Stimulated activated naive CD8-positive, alpha-beta T cell treated with anti-CD3 and anti-CD28 coated beads, Interleukin-15, Interleukin-2, amounts not matched to agents 100 ng/mL and 50 ng/mL, for 24 hours (primary cell): ENCODE results near the gene PCDH9.

ENCODE experiments used
- H3K27ac Mint-ChIP-seq: one replicate; pipeline ENCODE4 v1.8.0; 2021; ENCODE audit warnings: mild to moderate bottlenecking, mixed read lengths
- H3K27me3 Mint-ChIP-seq: one replicate; pipeline ENCODE4 v1.8.0; 2021; ENCODE audit warnings: mixed read lengths
- H3K36me3 Mint-ChIP-seq: one replicate; pipeline ENCODE4 v1.8.0; 2021; ENCODE audit warnings: low read depth, mixed read lengths
- H3K4me1 Mint-ChIP-seq: one replicate; pipeline ENCODE4 v1.8.0; 2021; ENCODE audit warnings: low read depth, mixed read lengths
- H3K4me3 Mint-ChIP-seq: one replicate; pipeline ENCODE4 v1.8.0; 2021; ENCODE audit warnings: mild to moderate bottlenecking, mixed read lengths
- H3K9me3 Mint-ChIP-seq: one replicate; pipeline ENCODE4 v1.8.0; 2021; ENCODE audit warnings: mixed read lengths

Gene PCDH9

GRCh38 chr13:66407128-66407527 lies 823.0 kb downstream of the PCDH9 start:
- Mint-ChIP-seq H3K4me3 (no peak overlapping the region), H3K27me3 (no peaks in the 10 kb centered on the region), H3K4me1 (no peaks in the 10 kb centered on the region), H3K27ac (no peak overlapping the region), H3K9me3 (no peaks in the 10 kb centered on the region), H3K36me3 (no peaks in the 10 kb centered on the region)

GRCh38 chr13:66405908-66406802 lies 824.0 kb downstream of the PCDH9 start:
- H3K27me3 Mint-ChIP-seq: no peaks in the 10 kb centered on the region
- H3K4me3 Mint-ChIP-seq: no peak overlapping the region
- no peaks in the 10 kb centered on the region for H3K4me1 Mint-ChIP-seq
- no peak overlapping the region for H3K27ac Mint-ChIP-seq
- no peaks in the 10 kb centered on the region for H3K36me3 Mint-ChIP-seq
- no peaks in the 10 kb centered on the region for H3K9me3 Mint-ChIP-seq

GRCh38 chr13:66402546-66402945 lies 827.6 kb downstream of the PCDH9 start:
- Mint-ChIP-seq H3K36me3 (no peaks in the 10 kb centered on the region), H3K27ac (no peak overlapping the region), H3K4me3 (no peak overlapping the region), H3K4me1 (no peaks in the 10 kb centered on the region), H3K27me3 (no peaks in the 10 kb centered on the region), H3K9me3 (no peaks in the 10 kb centered on the region)

- H3K27ac Mint-ChIP-seq: no peak overlapping the region
- no peak overlapping the region for H3K4me3 Mint-ChIP-seq
- H3K36me3 Mint-ChIP-seq: no peaks in the 10 kb centered on the region
- H3K9me3 Mint-ChIP-seq: no peaks in the 10 kb centered on the region
- H3K4me1 Mint-ChIP-seq: no peaks in the 10 kb centered on the region
- no peaks in the 10 kb centered on the region for H3K27me3 Mint-ChIP-seq
Observed at GRCh38 chr13:66402066-66402465, 828.1 kb downstream of the PCDH9 start.

GRCh38 chr13:66400292-66400691 lies 829.8 kb downstream of the PCDH9 start:
- Mint-ChIP-seq H3K9me3 (no peaks in the 10 kb centered on the region), H3K4me1 (no peaks in the 10 kb centered on the region), H3K27ac (no peak overlapping the region), H3K4me3 (no peak overlapping the region), H3K36me3 (no peaks in the 10 kb centered on the region), H3K27me3 (no peaks in the 10 kb centered on the region)

GRCh38 chr13:66399873-66400272 lies 830.3 kb downstream of the PCDH9 start:
- H3K27me3 Mint-ChIP-seq: no peaks in the 10 kb centered on the region
- no peak overlapping the region for H3K4me3 Mint-ChIP-seq
- no peaks in the 10 kb centered on the region for H3K9me3 Mint-ChIP-seq
- H3K4me1 Mint-ChIP-seq: no peaks in the 10 kb centered on the region
- no peak overlapping the region for H3K27ac Mint-ChIP-seq
- no peaks in the 10 kb centered on the region for H3K36me3 Mint-ChIP-seq

- Mint-ChIP-seq H3K27me3 (no peaks in the 10 kb centered on the region), H3K4me3 (no peak overlapping the region), H3K9me3 (no peaks in the 10 kb centered on the region), H3K4me1 (no peaks in the 10 kb centered on the region), H3K36me3 (no peaks in the 10 kb centered on the region), H3K27ac (no peak overlapping the region)
Observed at GRCh38 chr13:66397133-66397532, 833.0 kb downstream of the PCDH9 start.

GRCh38 chr13:66391322-66391721 lies 838.8 kb downstream of the PCDH9 start:
- H3K4me3 Mint-ChIP-seq: no peak overlapping the region
- H3K4me1 Mint-ChIP-seq: no peaks in the 10 kb centered on the region
- H3K36me3 Mint-ChIP-seq: no peaks in the 10 kb centered on the region
- H3K27ac Mint-ChIP-seq: no peak overlapping the region
- no peaks in the 10 kb centered on the region for H3K27me3 Mint-ChIP-seq
- no peaks in the 10 kb centered on the region for H3K9me3 Mint-ChIP-seq

GRCh38 chr13:66378894-66379293 lies 851.2 kb downstream of the PCDH9 start:
- Mint-ChIP-seq H3K9me3 (peaks cover 3% of the 10 kb centered on the region), H3K27ac (no peak overlapping the region), H3K4me1 (no peaks in the 10 kb centered on the region), H3K36me3 (no peaks in the 10 kb centered on the region), H3K27me3 (no peaks in the 10 kb centered on the region), H3K4me3 (no peak overlapping the region)

- peaks cover 4% of the 10 kb centered on the region for H3K9me3 Mint-ChIP-seq
- no peaks in the 10 kb centered on the region for H3K4me1 Mint-ChIP-seq
Observed at GRCh38 chr13:66377569-66377968, 852.6 kb downstream of the PCDH9 start.

GRCh38 chr13:66375756-66376155 lies 854.4 kb downstream of the PCDH9 start:
- Mint-ChIP-seq H3K27ac (no peak overlapping the region), H3K27me3 (no peaks in the 10 kb centered on the region), H3K36me3 (no peaks in the 10 kb centered on the region), H3K4me3 (no peak overlapping the region), H3K4me1 (no peaks in the 10 kb centered on the region), H3K9me3 (peaks cover 9% of the 10 kb centered on the region)

More at GRCh38 chr13:66377569-66377968, 852.6 kb downstream of the PCDH9 start:
- Mint-ChIP-seq H3K36me3 (no peaks in the 10 kb centered on the region), H3K27ac (no peak overlapping the region), H3K27me3 (no peaks in the 10 kb centered on the region), H3K4me3 (no peak overlapping the region)

- no peaks in the 10 kb centered on the region for H3K4me1 Mint-ChIP-seq
Observed at GRCh38 chr13:66369666-66370065, 860.5 kb downstream of the PCDH9 start.

GRCh38 chr13:66367356-66367755 lies 862.8 kb downstream of the PCDH9 start:
- Mint-ChIP-seq H3K4me3 (no peak overlapping the region), H3K4me1 (no peaks in the 10 kb centered on the region), H3K9me3 (peaks cover 3% of the 10 kb centered on the region), H3K27ac (no peak overlapping the region), H3K36me3 (no peaks in the 10 kb centered on the region), H3K27me3 (no peaks in the 10 kb centered on the region)

More at GRCh38 chr13:66369666-66370065, 860.5 kb downstream of the PCDH9 start:
- Mint-ChIP-seq H3K4me3 (no peak overlapping the region), H3K9me3 (peaks cover 6% of the 10 kb centered on the region), H3K36me3 (no peaks in the 10 kb centered on the region), H3K27ac (no peak overlapping the region), H3K27me3 (no peaks in the 10 kb centered on the region)

- Mint-ChIP-seq H3K36me3 (no peaks in the 10 kb centered on the region), H3K27me3 (no peaks in the 10 kb centered on the region), H3K4me3 (no peak overlapping the region), H3K27ac (no peak overlapping the region), H3K4me1 (no peaks in the 10 kb centered on the region), H3K9me3 (no peaks in the 10 kb centered on the region)
Observed at GRCh38 chr13:66365101-66365500, 865.0 kb downstream of the PCDH9 start.

GRCh38 chr13:66364346-66364745 lies 865.8 kb downstream of the PCDH9 start:
- H3K4me1 Mint-ChIP-seq: no peaks in the 10 kb centered on the region
- H3K9me3 Mint-ChIP-seq: no peaks in the 10 kb centered on the region
- H3K27ac Mint-ChIP-seq: no peak overlapping the region
- no peaks in the 10 kb centered on the region for H3K27me3 Mint-ChIP-seq
- no peak overlapping the region for H3K4me3 Mint-ChIP-seq
- no peaks in the 10 kb centered on the region for H3K36me3 Mint-ChIP-seq

- H3K4me3 Mint-ChIP-seq: no peak overlapping the region
- H3K4me1 Mint-ChIP-seq: no peaks in the 10 kb centered on the region
- H3K27ac Mint-ChIP-seq: no peak overlapping the region
- no peaks in the 10 kb centered on the region for H3K9me3 Mint-ChIP-seq
- H3K36me3 Mint-ChIP-seq: no peaks in the 10 kb centered on the region
- H3K27me3 Mint-ChIP-seq: no peaks in the 10 kb centered on the region
Observed at GRCh38 chr13:66362485-66362884, 867.7 kb downstream of the PCDH9 start.
